Right lobe of liver (tissue), 6 donors: Measurements from ENCODE around the gene MAPKAP1. TPM values are rescaled to one million over a fixed set of nuclear protein-coding genes. Genes with fewer than 3 reads are reported as not detected.

Experiments
- ATAC-seq, 4 donors: fragments of 200-7000 bp; cut with Tn5 transposase; one replicate each; pipeline ENCODE4 v1.9.1; 2020; ENCODE audit warnings: mild to moderate bottlenecking in 4 of 4, moderate library complexity in 4 of 4
- DNase-seq, 3 donors: peaks; one replicate each; pipeline ENCODE4 v3.0.0-alpha.2; 2020
- H3K27ac ChIP-seq, 3 donors: fragments of 200-600 bp; one replicate each; pipeline ENCODE4 v1.8.0; 2022
- H3K27me3 ChIP-seq, 2 donors: fragments of 200-600 bp; one replicate each; pipeline ENCODE4 v1.8.0; 2022
- H3K36me3 ChIP-seq, 4 donors: fragments of 200-600 bp; sonication (generic) in 1 of 4; one replicate each; pipeline versions ENCODE4 v1.5.1 to v1.8.0; 2017 to 2022; ENCODE audit warnings: control low read depth in 1 of 4
- H3K4me1 ChIP-seq, 4 donors: fragments of 200-600 bp; sonication (generic) in 1 of 4; one replicate each; pipeline versions ENCODE4 v1.5.1 to v1.8.0; 2017 to 2022; ENCODE audit warnings: control low read depth in 1 of 4
- H3K4me3 ChIP-seq, 3 donors: fragments of 200-600 bp; one replicate each; pipeline ENCODE4 v1.8.0; 2022
- H3K9me3 ChIP-seq, 4 donors: fragments of 200-600 bp; sonication (generic) in 1 of 4; one replicate each; pipeline versions ENCODE4 v1.5.1 to v1.8.0; 2017 to 2022; ENCODE audit warnings: control low read depth in 1 of 4
- CTCF ChIP-seq, 4 donors: fragments of 200-600 bp in 3 of 4; fragments of 450-650 bp in 1 of 4; IDR thresholded peaks; one replicate each; pipeline versions ENCODE4 v1.5.1 to v1.8.0; 2016 to 2022; ENCODE audit warnings: antibody characterized with exemption in 4 of 4, mild to moderate bottlenecking in 2 of 4
- POLR2A ChIP-seq: fragments of 450-650 bp; IDR thresholded peaks from one replicate; pipeline ENCODE4 v1.6.1; 2017; ENCODE audit warnings: antibody characterized with exemption, mild to moderate bottlenecking
- WGBS: methylation state at CpG from one replicate; pipeline ENCODE4 v1.1.6; 2018; ENCODE audit warnings: low coverage, low lambda C conversion rate; ENCODE audit not compliant: insufficient coverage; ENCODE audit errors: missing lambda C conversion rate; 5-methylcytosine and 5-hydroxymethylcytosine counted together
- intact Hi-C, 2 donors: fragments of 100-400 bp; cut with DNase I; formaldehyde crosslinking; loops; one replicate each; pipeline versions ENCODE4 v1.11.2 to v1.14.1; 2022
- total RNA-seq, 6 experiments: library from RNA; depleted of rRNA in 2 of 6; stranded (reverse); fragments of >200 nt in 2 of 6; fragmentation: NEBNext Ultra II Directional in 3 of 6; extraction: Animal tissue kit (Norgen Biotek cat#: 25700) in 3 of 6; gene quantifications; one replicate each; pipeline versions ENCODE4 v1.1.0 to v1.2.4, GENCODE V29; 2016 to 2023
- donor health status: DM: no; HTN: yes; CAD: no.
- donor health status: DM: no; HTN: no; CAD: no.
- donor health status: DM: no; HTN: no; CAD: no.
- donor health status: DM: no; HTN: yes; CAD: no.
- donor health status: DM: no; HTN: yes; CAD: no.

Gene MAPKAP1
- total RNA-seq, 6 experiments from 2014 or later, result 29.6 to 53.2 (median 48.3) TPM

DNA sequence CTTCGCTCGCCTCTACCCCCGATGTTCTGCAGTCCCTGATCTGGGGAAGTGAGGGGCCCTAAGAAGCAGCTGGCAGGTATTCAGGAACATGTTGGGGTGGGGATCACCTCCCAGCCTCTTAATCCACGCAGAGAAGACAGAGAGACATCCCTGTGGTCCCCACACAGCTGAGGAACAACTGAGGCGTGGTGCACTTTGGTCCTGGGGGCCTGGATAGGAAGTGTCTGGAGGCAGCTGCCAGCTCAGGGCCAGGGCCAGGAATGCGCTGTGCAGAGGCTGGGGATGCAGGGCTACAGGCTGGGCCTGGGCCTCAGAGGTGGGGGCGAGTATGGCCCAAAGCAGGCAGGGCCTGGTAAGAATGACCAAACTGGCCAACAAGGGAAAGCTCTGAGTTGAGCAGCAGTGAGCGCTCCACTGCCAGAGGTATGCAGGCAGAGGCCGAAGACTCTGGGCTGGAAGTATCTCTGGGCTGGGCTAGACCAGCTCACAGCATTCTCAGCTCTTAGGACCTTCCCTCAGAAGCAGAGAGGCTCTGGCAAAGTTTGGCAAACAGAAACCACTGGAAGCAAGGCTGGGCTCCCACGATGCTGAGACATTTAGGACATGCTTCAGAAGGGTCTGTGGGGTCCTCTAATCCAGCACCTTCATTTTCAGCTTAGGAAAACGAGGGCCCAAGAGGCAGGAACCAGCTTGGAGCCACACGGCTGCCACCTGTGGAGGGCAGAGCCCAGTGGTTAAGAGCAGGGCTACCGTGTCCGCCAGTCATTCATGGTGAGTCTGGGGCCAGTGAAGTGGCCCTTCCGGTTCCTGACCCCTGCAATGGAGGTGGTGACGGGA, 271.0 kb downstream of the MAPKAP1 start:
- ATAC-seq, result peak in 1 of 4 donors; percentile 5
- WGBS, result 94% methylated on average over 3 of the region's 16 CpGs
- H3K4me3 ChIP-seq, result no peak overlapping the region
- intact Hi-C loops, result no loop called here
- H3K27me3 ChIP-seq, result no peaks in the 10 kb centered on the region
- H3K9me3 ChIP-seq, result no peaks in the 10 kb centered on the region
- TF ChIP-seq CTCF (IDR thresholded peaks at IDR 0.05) (no peak), POLR2A (no peak)
- H3K36me3 ChIP-seq, result peaks cover 0 to 3% (median 0%) of the 10 kb centered on the region in 4 donors
- H3K4me1 ChIP-seq, result no peaks in the 10 kb centered on the region
- no peak overlapping the region for H3K27ac ChIP-seq
- DNase-seq, result peak in 1 of 3 donors; percentile 33

- TF ChIP-seq POLR2A, result no peak
- TF ChIP-seq CTCF (IDR thresholded peaks at IDR 0.05), result no peak
- H3K27ac ChIP-seq, result no peak overlapping the region
- peaks cover 0 to 3% (median 0%) of the 10 kb centered on the region in 4 donors for H3K36me3 ChIP-seq
- H3K4me3 ChIP-seq, result no peak overlapping the region
- no peaks in the 10 kb centered on the region for H3K27me3 ChIP-seq
- ATAC-seq (no peak), DNase-seq (peak in 2 of 3 donors; percentile 37 to 39)
- no peaks in the 10 kb centered on the region for H3K4me1 ChIP-seq
- intact Hi-C loops, result no loop called here
- H3K9me3 ChIP-seq, result no peaks in the 10 kb centered on the region
- no CpG with 5 or more reads among the region's 16 CpGs for WGBS
These were observed 271.8 kb downstream of the MAPKAP1 start for GRCh38 chr9:125434986-125435775.

- no peaks in the 10 kb centered on the region for H3K4me1 ChIP-seq
These were observed 273.5 kb downstream of the MAPKAP1 start for GRCh38 chr9:125433461-125434011.

More at GRCh38 chr9:125433461-125434011, 273.5 kb downstream of the MAPKAP1 start:
- TF ChIP-seq CTCF (IDR thresholded peaks at IDR 0.05) (no peak), POLR2A (no peak)
- Histone ChIP-seq H3K27me3 (no peaks in the 10 kb centered on the region), H3K9me3 (no peaks in the 10 kb centered on the region), H3K36me3 (peaks cover 0 to 3% (median 0%) of the 10 kb centered on the region in 4 donors), H3K4me3 (no peak overlapping the region), H3K27ac (no peak overlapping the region)
- intact Hi-C loops, result no loop called here
- DNase-seq, result peak in 1 of 3 donors; percentile 31
- no peak for ATAC-seq
- 25% methylated on average over 7 of the region's 15 CpGs for WGBS
